A549 treated with Mapracorat at 1 μM for 4 hours (cell line): ENCODE results near the gene LTB. TPM values are rescaled to one million over a fixed set of nuclear protein-coding genes. Genes with fewer than 3 reads are reported as not detected.

Experiments used
- total RNA-seq: library from RNA; stranded (reverse); fragments of 200-300 nt; extraction: Qiagen RNA extraction; gene quantifications from 5 replicates; pipeline ENCODE4 v1.2.3, GENCODE V29; 2022

LTB gene, protein sequence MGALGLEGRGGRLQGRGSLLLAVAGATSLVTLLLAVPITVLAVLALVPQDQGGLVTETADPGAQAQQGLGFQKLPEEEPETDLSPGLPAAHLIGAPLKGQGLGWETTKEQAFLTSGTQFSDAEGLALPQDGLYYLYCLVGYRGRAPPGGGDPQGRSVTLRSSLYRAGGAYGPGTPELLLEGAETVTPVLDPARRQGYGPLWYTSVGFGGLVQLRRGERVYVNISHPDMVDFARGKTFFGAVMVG
- 0.35 to 0.88 TPM (median 0.51 TPM) in 5 replicates for total RNA-seq

DNA sequence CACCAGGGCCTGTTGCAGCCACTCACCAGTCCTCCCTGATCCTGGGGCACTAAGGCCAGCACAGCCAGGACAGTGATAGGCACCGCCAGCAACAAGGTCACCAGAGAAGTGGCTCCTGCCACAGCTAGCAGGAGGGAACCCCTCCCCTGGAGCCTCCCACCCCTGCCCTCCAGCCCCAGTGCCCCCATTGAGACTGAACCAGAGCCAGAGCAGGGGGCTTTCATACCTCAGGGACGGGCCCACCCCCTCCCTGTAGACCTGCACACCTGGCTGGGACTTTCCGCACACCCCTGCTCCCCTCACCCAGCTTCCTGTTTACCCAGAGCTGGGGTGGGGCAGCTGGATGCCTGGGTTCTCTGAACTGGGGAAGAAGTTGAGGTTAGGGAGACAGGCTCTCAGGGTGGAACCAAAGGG, at the start of gene LTB:
TSS of gene LTB (minus strand) at position 195 of the 414 bp plus-strand sequence. CDS start at position 188, 7 bp downstream.

DNA sequence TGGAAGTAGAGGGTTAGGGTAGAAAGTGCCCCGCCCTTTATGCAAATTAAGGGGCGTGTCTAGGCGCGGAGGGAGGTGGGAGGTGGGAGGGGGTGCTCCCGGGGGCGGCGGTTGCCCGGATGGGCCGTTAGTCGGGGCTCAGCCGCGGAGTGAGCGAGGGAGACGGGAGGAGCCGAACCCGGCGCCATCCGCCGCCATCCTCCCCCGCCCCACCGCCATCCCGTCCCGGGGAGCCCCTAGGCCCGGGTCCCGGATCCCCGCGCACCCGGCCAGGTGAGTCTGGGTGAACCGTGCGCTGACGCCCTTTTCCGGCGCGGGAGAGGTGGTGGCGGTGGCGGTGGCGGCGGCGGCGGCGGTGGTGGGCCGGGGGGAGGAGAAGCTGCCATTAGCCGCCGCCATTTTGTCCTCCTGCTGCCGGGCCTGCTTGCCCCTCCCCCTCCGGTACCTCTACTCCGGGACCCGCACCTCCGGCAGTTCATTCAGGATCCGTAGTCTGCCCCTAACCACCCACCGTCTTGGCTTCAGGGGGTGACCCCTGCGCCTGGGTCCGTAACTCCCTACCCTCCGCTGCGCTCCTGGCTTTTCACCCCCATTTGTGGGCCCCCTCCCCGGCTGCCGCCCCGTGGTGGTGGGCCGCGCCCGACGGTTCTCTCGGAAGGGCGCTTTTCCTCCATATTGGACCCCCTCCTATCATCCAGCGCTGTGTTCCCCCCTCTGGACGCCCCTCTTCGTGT, 38.5 kb upstream of the LTB start, which contains the start of gene PRRC2A:
TSS of gene PRRC2A (plus strand) at position 130 of the 734 bp plus-strand sequence. CDS start 2,075 bp downstream, outside the sequence.

DNA sequence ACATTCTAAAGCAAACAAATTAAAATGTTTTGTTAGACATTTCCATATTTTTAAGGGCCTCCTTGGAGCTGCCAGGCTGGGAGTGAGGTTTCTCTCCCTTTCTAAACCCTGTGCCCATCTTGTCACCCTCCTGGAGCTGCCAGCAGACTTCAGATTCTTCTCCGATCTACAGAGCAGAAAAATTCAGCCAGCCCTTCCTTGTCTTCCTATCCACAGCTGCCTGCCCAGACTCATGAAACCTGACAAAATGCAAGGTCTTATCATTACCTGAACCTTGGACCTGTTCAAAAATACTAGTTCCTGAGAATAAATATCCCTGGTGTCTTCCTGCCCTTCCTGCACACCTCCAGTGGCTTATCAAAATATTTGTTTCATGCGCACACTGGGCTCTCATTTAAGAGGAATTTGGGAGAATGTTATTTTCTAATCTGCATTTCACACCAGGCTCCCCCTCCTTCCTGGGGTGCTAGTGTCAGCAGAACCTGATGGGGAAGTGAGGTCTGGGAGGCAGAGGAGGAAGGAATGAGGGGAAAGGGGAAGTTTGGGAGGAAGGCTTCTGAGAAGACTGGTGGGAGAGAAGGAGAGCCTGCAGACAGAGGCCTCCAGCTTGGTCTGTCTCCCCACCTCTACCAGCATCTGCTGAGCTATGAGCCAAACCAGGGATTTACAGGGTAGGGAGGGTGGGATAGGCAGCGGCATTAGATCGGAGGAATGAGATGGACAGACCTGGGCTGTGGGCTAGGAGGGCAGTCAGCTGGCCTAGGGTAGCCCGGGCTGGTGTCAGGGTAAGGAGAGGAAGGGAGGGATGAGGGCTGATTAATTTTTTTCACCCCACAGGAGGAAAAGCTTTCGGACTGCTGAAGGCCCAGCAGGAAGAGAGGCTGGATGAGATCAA, 32.7 kb upstream of the LTB start, which contains the start of gene AIF1:
TSS of gene AIF1 (plus strand) at position 551 of the 895 bp plus-strand sequence. CDS start at position 647, 96 bp downstream.

DNA sequence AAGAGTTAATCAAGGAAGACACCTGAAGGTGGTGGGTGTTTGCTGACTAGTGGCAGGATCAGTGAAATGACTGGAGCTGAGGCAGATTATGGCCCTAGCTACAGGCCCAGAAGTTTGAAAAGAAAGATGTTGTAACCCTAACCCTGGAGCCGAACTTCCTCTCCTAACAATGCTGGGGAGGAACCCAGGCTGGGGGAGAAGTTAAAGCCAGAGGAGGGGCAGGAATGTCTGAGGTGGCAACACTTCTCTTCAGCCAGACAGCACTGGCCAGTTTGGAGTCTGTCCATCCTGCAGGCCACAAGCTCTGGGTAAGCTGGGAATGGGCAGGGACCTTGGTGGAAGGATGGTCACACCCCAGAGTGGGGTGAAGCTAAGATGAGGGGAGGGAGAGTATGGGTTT, 3.8 kb upstream of the LTB start, which contains the start of gene LST1:
TSS of gene LST1 (plus strand) at position 270 of the 400 bp plus-strand sequence. CDS start 1,023 bp downstream, outside the sequence.

DNA sequence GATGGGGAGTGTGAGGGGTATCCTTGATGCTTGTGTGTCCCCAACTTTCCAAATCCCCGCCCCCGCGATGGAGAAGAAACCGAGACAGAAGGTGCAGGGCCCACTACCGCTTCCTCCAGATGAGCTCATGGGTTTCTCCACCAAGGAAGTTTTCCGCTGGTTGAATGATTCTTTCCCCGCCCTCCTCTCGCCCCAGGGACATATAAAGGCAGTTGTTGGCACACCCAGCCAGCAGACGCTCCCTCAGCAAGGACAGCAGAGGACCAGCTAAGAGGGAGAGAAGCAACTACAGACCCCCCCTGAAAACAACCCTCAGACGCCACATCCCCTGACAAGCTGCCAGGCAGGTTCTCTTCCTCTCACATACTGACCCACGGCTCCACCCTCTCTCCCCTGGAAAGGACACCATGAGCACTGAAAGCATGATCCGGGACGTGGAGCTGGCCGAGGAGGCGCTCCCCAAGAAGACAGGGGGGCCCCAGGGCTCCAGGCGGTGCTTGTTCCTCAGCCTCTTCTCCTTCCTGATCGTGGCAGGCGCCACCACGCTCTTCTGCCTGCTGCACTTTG, 6.8 kb downstream of the LTB start, which contains the start of gene TNF:
TSS of gene TNF (plus strand) at position 231 of the 567 bp plus-strand sequence. CDS start at position 408, 177 bp downstream.

DNA sequence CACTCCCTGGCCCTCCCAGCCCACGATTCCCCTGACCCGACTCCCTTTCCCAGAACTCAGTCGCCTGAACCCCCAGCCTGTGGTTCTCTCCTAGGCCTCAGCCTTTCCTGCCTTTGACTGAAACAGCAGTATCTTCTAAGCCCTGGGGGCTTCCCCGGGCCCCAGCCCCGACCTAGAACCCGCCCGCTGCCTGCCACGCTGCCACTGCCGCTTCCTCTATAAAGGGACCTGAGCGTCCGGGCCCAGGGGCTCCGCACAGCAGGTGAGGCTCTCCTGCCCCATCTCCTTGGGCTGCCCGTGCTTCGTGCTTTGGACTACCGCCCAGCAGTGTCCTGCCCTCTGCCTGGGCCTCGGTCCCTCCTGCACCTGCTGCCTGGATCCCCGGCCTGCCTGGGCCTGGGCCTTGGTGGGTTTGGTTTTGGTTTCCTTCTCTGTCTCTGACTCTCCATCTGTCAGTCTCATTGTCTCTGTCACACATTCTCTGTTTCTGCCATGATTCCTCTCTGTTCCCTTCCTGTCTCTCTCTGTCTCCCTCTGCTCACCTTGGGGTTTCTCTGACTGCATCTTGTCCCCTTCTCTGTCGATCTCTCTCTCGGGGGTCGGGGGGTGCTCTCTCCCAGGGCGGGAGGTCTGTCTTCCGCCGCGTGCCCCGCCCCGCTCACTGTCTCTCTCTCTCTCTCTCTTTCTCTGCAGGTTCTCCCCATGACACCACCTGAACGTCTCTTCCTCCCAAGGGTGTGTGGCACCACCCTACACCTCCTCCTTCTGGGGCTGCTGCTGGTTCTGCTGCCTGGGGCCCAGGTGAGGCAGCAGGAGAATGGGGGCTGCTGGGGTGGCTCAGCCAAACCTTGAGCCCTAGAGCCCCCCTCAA, 9.9 kb downstream of the LTB start, which contains the start of gene LTA:
TSS of gene LTA (plus strand) at position 249 of the 871 bp plus-strand sequence. CDS start at position 703, 454 bp downstream.

DNA sequence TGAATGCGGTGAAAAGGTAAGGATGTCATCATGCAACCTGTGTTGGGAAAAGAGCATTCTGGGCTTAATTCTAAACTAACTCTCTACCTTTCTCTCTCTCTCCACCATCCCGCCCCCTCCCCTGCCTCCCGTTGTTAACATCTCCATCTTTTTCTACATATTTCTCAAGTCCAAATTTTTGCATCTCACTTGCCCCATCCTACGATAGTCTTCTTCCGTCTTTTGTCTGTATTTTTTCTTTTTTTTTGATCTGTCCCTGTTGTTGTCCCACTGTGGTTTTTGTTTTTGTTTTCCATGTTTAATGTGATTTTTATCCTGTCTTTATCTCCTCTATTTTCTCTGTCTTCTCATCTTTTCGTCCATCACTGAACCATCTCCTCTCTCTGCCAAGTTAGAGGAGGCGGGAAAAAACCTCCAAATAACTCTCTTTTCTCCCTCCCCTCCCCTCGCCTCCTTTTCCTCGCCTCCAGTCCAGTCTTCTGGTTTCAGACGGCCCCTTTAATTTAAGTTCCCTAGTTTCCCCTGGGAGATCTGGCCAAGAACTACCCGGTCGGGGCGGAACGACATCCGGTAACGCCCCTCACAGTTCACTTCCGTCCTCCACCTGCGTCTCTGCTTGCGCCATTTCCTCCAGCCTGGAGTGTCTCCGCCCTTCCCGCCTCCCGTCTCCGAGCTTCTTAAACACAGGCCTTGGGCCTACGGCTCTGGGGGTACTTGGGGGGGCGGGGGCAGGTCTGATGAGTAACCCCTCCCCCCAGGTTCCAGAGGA, 35.1 kb downstream of the LTB start, which contains the start of gene NFKBIL1:
TSS of gene NFKBIL1 (plus strand) at position 651 of the 769 bp plus-strand sequence. CDS start at position 738, 87 bp downstream.

DNA sequence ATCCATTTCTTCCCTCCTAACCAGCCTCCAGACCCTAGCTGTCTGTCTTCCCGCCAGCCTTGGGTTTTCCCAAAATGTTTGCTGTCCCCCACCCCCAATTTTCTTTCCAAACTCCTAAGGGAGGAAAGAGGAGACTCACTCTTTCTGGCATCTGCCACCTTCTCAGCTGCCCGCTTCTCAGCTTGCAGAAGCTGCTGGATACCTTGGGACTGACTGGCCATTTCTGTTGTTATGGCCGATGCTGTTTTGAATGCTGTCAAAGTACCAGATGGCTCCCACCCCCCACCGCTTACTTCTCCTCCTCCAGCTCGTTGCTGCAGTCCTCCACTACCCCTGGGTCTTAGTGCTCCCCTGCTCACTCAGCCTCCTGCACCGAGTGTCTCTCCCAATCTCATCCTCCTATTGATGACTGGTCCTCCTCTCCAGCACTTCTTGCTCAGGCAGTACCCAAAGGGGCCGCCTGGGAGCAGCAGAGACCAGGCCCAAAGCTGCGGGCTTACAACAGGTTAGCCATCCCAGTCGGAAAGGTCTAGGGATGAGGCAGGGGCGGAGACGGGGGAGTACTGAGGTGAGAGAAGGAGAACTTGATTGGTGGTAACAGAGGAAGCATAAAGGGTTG, 35.8 kb downstream of the LTB start, which contains the start of gene ATP6V1G2:
TSS of gene ATP6V1G2 (minus strand) at position 270 of the 619 bp plus-strand sequence. CDS start at position 221, 49 bp downstream.

DNA sequence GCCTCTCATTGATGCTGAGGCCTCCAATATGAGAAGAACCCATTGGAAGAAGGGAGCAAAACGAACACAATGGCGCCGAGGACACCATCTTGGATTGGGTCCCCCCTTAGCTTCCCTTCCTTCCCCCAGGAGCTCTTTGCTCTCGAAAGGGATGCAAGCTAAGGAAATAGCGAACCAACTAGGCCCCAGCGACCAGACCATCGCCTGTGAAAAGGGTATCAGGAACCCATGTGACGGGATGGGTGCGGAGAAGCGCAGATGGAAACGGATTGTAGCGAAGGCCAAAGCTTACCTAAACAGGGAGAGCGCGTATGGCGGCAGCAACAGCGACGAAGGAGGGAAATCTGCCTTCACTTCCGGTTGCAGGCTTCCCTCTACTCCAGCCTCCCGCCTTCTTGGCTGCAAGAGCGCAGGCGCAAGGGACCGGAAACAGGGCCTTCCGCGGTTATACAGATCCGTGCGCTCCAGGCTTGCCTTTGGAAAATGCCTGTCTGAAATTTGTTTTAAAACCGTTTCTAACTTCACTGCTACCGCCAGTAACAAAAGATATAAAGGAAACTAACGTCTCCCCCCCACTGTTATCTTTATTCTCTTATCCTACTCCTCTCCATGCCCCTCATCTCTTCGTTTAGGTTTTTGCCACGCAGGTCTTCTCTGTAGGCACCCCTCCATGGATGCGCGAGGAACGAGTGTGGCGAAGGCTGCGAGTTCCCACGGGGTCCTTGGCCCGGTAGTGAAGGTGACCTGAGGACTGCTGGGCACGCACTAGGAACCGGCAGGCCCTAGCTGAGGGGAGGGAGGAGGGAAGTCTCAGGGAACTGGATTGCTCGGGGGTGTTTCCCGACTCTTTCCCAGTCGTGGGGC, 40.3 kb downstream of the LTB start, which contains the start of gene DDX39B:
TSS of gene DDX39B (minus strand) at position 346 of the 864 bp plus-strand sequence. CDS start 1,471 bp downstream, outside the sequence.

Other genes starting within 250 kb of the LTB start
- gene HLA-B, start 225.2 kb downstream of the LTB start, total RNA-seq: 22.1 to 33.1 TPM (median 23.8 TPM) in 5 replicates
- gene MICA, start 178.8 kb downstream of the LTB start, total RNA-seq: 26.9 to 30.3 TPM (median 28.5 TPM) in 5 replicates
- 6.0 to 8.1 TPM (median 7.5 TPM) in 5 replicates for gene MICB, start 84.3 kb downstream of the LTB start, total RNA-seq
- gene MCCD1, start 53.5 kb downstream of the LTB start, total RNA-seq: not detected in 5 replicates
- gene DDX39B, start 40.4 kb downstream of the LTB start, total RNA-seq: 336 to 391 TPM (median 386 TPM) in 5 replicates
- gene ATP6V1G2, start 35.8 kb downstream of the LTB start, total RNA-seq: 0.35 to 0.98 TPM (median 0.50 TPM) in 5 replicates
- 9.0 to 12.4 TPM (median 11.7 TPM) in 5 replicates for gene NFKBIL1, start 34.8 kb downstream of the LTB start, total RNA-seq
- 0.10 to 0.16 TPM (median 0.12 TPM) in 3 of 5 replicates, not detected in the others for gene LTA, start 10.1 kb downstream of the LTB start, total RNA-seq
- gene TNF, start 6.9 kb downstream of the LTB start, total RNA-seq: 0.07 to 0.15 TPM (median 0.14 TPM) in 3 of 5 replicates, not detected in the others
- 0.16 to 0.36 TPM in 2 of 5 replicates, not detected in the others for gene LST1, start 3.9 kb upstream of the LTB start, total RNA-seq
- not detected in 5 replicates for gene NCR3, start 10.6 kb upstream of the LTB start, total RNA-seq
- gene AIF1, start 32.8 kb upstream of the LTB start, total RNA-seq: not detected in 5 replicates
- 68.4 to 87.7 TPM (median 84.8 TPM) in 5 replicates for gene PRRC2A, start 38.3 kb upstream of the LTB start, total RNA-seq
- gene BAG6, start 70.2 kb upstream of the LTB start, total RNA-seq: 106 to 148 TPM (median 138 TPM) in 5 replicates
- 2.8 to 3.7 TPM (median 2.9 TPM) in 5 replicates for gene APOM, start 73.5 kb upstream of the LTB start, total RNA-seq
- gene C6orf47, start 78.4 kb upstream of the LTB start, total RNA-seq: 11.1 to 12.4 TPM (median 11.6 TPM) in 5 replicates
- 10.2 to 12.1 TPM (median 11.4 TPM) in 5 replicates for gene GPANK1, start 82.6 kb upstream of the LTB start, total RNA-seq
- gene CSNK2B, start 83.7 kb upstream of the LTB start, total RNA-seq: 167 to 177 TPM (median 171 TPM) in 5 replicates
- gene LY6G5B, start 87.6 kb upstream of the LTB start, total RNA-seq: 2.1 to 5.7 TPM (median 3.8 TPM) in 5 replicates
- 0.92 to 1.6 TPM (median 1.1 TPM) in 5 replicates for gene LY6G5C, start 98.6 kb upstream of the LTB start, total RNA-seq
- gene ABHD16A, start 120.9 kb upstream of the LTB start, total RNA-seq: 11.3 to 19.8 TPM (median 18.4 TPM) in 5 replicates
- not detected in 5 replicates for gene LY6G6F, start 124.4 kb upstream of the LTB start, total RNA-seq
- not detected in 5 replicates for gene LY6G6D, start 132.9 kb upstream of the LTB start, total RNA-seq
- 0.21 to 0.24 TPM (median 0.23 TPM) in 3 of 5 replicates, not detected in the others for gene LY6G6C, start 139.3 kb upstream of the LTB start, total RNA-seq
- not detected in 5 replicates for gene MPIG6B, start 140.9 kb upstream of the LTB start, total RNA-seq
- 28.3 to 32.5 TPM (median 31.8 TPM) in 5 replicates for gene DDAH2, start 146.9 kb upstream of the LTB start, total RNA-seq
- 471 to 496 TPM (median 485 TPM) in 5 replicates for gene CLIC1, start 154.1 kb upstream of the LTB start, total RNA-seq
- 11.8 to 15.5 TPM (median 13.1 TPM) in 5 replicates for gene MSH5, start 157.6 kb upstream of the LTB start, total RNA-seq
- 2.6 to 5.2 TPM (median 4.3 TPM) in 5 replicates for gene SAPCD1, start 180.2 kb upstream of the LTB start, total RNA-seq
- gene VWA7, start 194.9 kb upstream of the LTB start, total RNA-seq: 0.72 to 2.2 TPM (median 1.4 TPM) in 5 replicates
- 45.6 to 60.9 TPM (median 53.8 TPM) in 5 replicates for gene VARS1, start 213.3 kb upstream of the LTB start, total RNA-seq
- gene LSM2, start 224.5 kb upstream of the LTB start, total RNA-seq: 51.0 to 62.8 TPM (median 60.8 TPM) in 5 replicates
- gene HSPA1L, start 232.9 kb upstream of the LTB start, total RNA-seq: 1.3 to 1.8 TPM (median 1.5 TPM) in 5 replicates
- 132 to 252 TPM (median 194 TPM) in 5 replicates for gene HSPA1A, start 233.1 kb upstream of the LTB start, total RNA-seq
- 89.4 to 177 TPM (median 151 TPM) in 5 replicates for gene HSPA1B, start 245.3 kb upstream of the LTB start, total RNA-seq